Measurements from ENCODE around the gene YES1.
A peak's percentile ranks its signal among the peaks of the same experiment; 100 is the strongest.

The YES1 gene

GRCh38 chr18:832085-832681, 20.1 kb upstream of the YES1 start (continued):
- no peak for TF ChIP-seq ZNF19 (tag by site-specific recombination; IDR thresholded peaks at IDR 0.05; ENCODE audit: low read depth)
- no peak for TF ChIP-seq ZNF558 (tag by site-specific recombination; IDR thresholded peaks at IDR 0.05)
- no peak for TF ChIP-seq ZNF76 (tag by site-specific recombination; IDR thresholded peaks at IDR 0.05; ENCODE audit: borderline replicate concordance, low read depth)
- no peak for TF ChIP-seq ZNF776 (tag by site-specific recombination; IDR thresholded peaks at IDR 0.05; ENCODE audit: borderline replicate concordance)
- TF ChIP-seq ZBTB48 (tag by site-specific recombination; IDR thresholded peaks at IDR 0.05) = peak; percentile 32; the same call in 1 of the 2 replicates
- no peak for TF ChIP-seq BCL11A (tag by site-specific recombination; IDR thresholded peaks at IDR 0.05; ENCODE audit: low read depth)
- no peak for TF ChIP-seq ZNF626 (tag by site-specific recombination; IDR thresholded peaks at IDR 0.05)
- no peak for TF ChIP-seq SP3 (tag by site-specific recombination; IDR thresholded peaks at IDR 0.05)
- no peak for TF ChIP-seq PRDM6 (tag by site-specific recombination; IDR thresholded peaks at IDR 0.05)
- TF ChIP-seq ZNF560 (tag by site-specific recombination; IDR thresholded peaks at IDR 0.05; ENCODE audit: borderline replicate concordance) = no peak
- peak; percentile 57 for TF ChIP-seq CTCF (tag by site-specific recombination; IDR thresholded peaks at IDR 0.05)
- TF ChIP-seq MZF1 (tag by site-specific recombination; IDR thresholded peaks at IDR 0.05; ENCODE audit: borderline replicate concordance) = no peak
- TF ChIP-seq ZNF792 (tag by site-specific recombination; IDR thresholded peaks at IDR 0.05) = no peak
- TF ChIP-seq ZNF184 (tag by site-specific recombination; IDR thresholded peaks at IDR 0.05) = no peak
- TF ChIP-seq ZNF423 (tag by site-specific recombination; IDR thresholded peaks at IDR 0.05) = no peak
- no peak for TF ChIP-seq ZNF24 (tag by site-specific recombination; IDR thresholded peaks at IDR 0.05)
- 0 out of 2 replicates have a peak, but pooled peaks have one; percentile 12 for TF ChIP-seq ZNF843 (tag by site-specific recombination; IDR thresholded peaks at IDR 0.05)
- no peak for TF ChIP-seq ZNF157 (tag by site-specific recombination; IDR thresholded peaks at IDR 0.05)
- TF ChIP-seq ZBTB1 (tag by site-specific recombination; IDR thresholded peaks at IDR 0.05) = no peak
- no peak for TF ChIP-seq ZNF211 (tag by site-specific recombination; IDR thresholded peaks at IDR 0.05; ENCODE audit: low read depth)
- no peak for TF ChIP-seq TCF7L2 (IDR thresholded peaks at IDR 0.05; ENCODE audit: borderline replicate concordance, low read depth, low read length)
- TF ChIP-seq ZNF621 (tag by site-specific recombination; IDR thresholded peaks at IDR 0.05) = no peak
- no peak for TF ChIP-seq FEZF1 (tag by site-specific recombination; IDR thresholded peaks at IDR 0.05)
- TF ChIP-seq BCL6B (tag by site-specific recombination; IDR thresholded peaks at IDR 0.05) = no peak
- TF ChIP-seq HIC1 (tag by site-specific recombination; IDR thresholded peaks at IDR 0.05) = no peak
- no peak for TF ChIP-seq MEIS1 (CRISPR knock-in tag; IDR thresholded peaks at IDR 0.05; ENCODE audit: borderline replicate concordance)
- TF ChIP-seq REST (tag by site-specific recombination; IDR thresholded peaks at IDR 0.05) = no peak
- no peak for TF ChIP-seq ZSCAN5A (tag by site-specific recombination; IDR thresholded peaks at IDR 0.05)
